NCI-H748 treated with DMSO at 0.1 percent for 48 hours (cell line): ENCODE results near the gene UPB1.
A peak's percentile ranks its signal among the peaks of the same experiment; 100 is the strongest.
"Not testable (repeated sequence)": the region's sequence is repeated elsewhere in the genome, so short reads cannot be mapped to it uniquely, and the experiment has no call there.

Experiments
- DNase-seq: peaks from one replicate; lab custom pipeline; 2025; lab: John Stamatoyannopoulos, UW

UPB1 gene

GRCh38 chr22:24535348-24535747, 40.2 kb downstream of the UPB1 start:
- no peak for DNase-seq

- no peak for DNase-seq
Observed at GRCh38 chr22:24536089-24536488, 41.0 kb downstream of the UPB1 start.

DNA sequence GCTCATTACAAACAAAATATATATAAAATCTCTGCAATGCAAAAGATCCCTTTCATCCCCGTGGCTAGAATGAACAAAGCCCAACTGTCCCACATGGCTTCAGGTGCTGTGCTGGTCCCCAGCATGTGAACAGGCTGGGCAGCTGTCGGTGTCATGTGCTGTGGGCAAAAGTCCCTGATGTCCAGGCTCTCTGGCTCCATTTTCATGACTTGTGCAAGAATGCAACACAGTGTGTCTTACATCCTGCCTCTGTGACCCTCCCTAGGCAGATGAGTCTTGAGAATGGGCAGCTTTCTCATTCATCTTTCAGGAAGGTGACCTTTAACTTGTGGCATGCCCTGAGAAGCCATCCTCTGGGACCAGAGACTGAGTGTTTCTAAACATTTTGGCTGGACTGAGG, 45.3 kb downstream of the UPB1 start:
- no peak for DNase-seq

DNA sequence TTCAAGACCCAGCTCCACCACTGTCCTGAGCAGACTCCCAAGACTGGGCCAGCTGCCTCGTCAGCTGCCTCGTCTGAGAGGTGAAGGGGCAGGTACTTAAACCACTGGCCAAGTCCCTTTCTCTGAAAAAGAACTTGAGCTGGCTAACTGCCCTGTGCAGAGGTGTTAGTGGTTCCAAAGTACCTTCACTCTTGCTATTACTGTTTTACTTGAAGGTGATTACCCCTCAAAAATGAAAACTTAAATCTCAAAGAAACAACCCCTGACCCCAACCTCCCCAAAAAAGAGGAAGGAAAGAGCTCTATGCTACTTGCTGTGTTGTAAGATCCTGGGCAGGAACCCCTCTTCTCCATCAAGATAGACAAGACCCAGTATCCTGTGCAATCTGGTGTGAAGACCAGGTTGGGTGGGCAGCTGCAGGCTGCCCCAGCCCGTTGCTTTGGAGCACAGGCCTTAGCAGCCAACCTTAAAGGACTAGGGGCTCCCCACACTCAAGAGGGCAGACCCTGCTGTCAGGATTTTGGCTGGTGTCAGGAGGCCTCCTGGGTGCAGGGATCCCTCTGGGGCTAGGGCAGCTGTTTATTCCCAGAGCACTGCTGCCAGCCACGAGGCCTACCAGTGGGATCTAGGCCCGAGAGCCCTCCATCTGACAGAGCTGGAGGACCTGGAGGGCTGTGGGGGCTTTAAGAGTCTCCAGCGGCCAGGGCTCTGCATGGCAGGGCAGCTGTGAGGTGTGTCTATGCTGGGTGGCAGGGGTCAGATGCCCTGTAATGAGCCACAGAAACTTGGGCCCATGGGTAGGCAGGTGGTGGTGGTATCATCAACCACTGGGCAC, 46.8 kb downstream of the UPB1 start:
- DNase-seq: no peak

- DNase-seq: no peak
Observed at GRCh38 chr22:24542641-24543040, 47.5 kb downstream of the UPB1 start.

GRCh38 chr22:24543185-24543601, 48.1 kb downstream of the UPB1 start:
- DNase-seq: no peak

- no peak for DNase-seq
Observed at GRCh38 chr22:24543679-24544243, 48.6 kb downstream of the UPB1 start.

- DNase-seq: no peak
Observed at GRCh38 chr22:24548812-24549211, 53.7 kb downstream of the UPB1 start.

DNA sequence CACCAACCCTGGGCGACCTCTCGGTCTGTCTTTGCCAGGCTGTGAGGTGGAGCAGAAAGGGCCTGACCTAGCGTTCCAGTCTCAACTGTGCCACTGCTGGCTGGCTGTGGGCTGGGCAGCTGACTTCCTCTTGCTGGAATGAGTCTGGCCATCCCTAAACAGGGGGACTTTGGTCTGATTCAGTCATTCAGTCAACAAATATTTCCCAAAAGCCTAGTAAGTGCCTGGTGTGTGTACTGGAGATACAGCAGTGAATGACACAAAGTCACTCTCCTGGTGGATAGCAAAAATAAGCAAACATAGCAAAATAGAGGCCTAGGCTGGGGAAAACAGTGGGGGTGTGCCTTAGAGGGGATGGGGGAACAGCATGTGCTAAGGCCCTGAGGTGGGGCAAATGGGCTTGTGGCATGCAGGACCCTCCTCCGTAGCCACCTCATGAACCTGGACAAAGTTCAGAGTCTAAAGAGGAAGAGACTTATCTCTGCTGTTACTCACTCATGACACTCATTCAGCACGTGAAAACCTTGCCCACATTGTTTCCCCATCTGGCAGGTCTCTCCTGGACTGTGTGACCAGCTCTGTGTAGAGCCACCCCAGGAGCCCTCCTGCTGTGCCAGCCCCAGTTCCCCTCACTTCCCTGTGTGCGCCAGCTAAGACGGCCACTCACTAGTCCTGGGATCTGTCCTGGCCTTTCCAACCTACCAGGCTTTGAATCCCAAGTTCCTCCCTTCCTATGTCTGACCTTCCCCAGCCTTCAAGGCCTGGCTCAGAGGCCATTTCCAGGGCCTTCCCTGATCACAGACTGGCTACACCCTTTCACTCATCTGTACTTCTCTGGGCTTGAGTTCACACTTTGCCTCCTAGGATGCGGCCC, 55.1 kb downstream of the UPB1 start:
- no peak for DNase-seq

GRCh38 chr22:24550902-24551435, 55.8 kb downstream of the UPB1 start:
- DNase-seq: no peak

GRCh38 chr22:24552503-24553286, 57.6 kb downstream of the UPB1 start:
- DNase-seq: not testable (repeated sequence)

DNA sequence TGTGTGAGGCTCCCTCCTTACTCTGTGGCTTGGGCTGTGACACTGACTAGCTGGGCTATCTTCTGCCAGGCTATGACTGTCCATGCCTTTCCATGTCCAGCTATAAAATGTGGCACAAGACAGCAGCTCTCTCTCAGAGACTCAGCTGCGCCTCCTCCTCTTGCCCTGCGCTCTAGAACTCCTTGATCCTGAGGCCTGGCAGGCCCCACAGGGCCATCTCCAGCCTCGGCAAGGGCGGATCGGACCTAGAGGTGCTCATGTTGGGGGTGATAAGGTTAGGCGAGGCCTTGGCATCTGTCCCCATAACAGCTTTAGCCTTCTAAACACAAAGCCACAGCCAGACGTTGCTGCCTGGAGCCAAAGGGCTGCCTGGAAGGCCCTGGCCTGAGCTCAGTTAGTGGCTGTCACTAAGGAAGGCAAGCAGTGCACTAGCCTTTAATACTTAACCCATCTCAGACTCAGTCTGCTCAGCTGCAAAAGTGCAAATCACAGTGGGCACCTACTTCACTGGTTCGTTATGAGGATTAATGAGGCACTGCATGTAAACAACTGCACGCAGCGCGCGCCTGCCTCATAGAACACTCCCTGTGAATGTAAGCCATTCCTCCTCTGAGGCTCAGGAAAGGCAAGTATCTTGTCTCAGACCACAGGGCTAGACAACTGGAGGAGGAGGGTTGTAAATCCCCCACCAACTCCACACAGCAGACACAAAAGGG, 58.6 kb downstream of the UPB1 start:
- DNase-seq: no peak

- DNase-seq: no peak
Observed at GRCh38 chr22:24554313-24555164, 59.4 kb downstream of the UPB1 start, which contains the start of gene GUCD1. TSS of gene GUCD1 (minus strand) at chr22:24555138. CDS start at chr22:24554991, 147 bp downstream.

- peak; percentile 83 for DNase-seq
Observed at GRCh38 chr22:24555165-24556039, 60.3 kb downstream of the UPB1 start, which contains the start of gene SNRPD3. TSS of gene SNRPD3 (plus strand) at chr22:24555999. CDS start at chr22:24557675, 1,676 bp downstream.

GRCh38 chr22:24559471-24559870, 64.3 kb downstream of the UPB1 start:
- DNase-seq: no peak

DNA sequence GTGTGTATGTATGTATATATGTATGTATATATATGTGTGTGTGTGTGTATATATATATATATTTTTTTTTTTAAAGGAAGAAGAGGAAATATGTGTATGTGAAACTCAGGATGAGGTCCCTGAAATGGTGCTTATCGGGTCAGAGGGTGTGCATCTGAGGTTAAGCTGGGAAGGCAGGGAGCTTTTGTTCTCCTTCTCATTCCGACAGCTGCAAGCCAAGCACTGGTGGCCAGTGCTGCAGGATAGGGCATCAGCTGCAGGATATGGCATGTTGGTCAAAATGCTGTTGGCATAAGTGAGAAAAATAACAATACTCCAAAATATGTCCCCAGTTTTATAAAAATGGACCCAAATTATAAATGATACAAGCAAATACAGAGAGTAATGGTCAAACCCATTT, 68.1 kb downstream of the UPB1 start:
- no peak for DNase-seq

DNA sequence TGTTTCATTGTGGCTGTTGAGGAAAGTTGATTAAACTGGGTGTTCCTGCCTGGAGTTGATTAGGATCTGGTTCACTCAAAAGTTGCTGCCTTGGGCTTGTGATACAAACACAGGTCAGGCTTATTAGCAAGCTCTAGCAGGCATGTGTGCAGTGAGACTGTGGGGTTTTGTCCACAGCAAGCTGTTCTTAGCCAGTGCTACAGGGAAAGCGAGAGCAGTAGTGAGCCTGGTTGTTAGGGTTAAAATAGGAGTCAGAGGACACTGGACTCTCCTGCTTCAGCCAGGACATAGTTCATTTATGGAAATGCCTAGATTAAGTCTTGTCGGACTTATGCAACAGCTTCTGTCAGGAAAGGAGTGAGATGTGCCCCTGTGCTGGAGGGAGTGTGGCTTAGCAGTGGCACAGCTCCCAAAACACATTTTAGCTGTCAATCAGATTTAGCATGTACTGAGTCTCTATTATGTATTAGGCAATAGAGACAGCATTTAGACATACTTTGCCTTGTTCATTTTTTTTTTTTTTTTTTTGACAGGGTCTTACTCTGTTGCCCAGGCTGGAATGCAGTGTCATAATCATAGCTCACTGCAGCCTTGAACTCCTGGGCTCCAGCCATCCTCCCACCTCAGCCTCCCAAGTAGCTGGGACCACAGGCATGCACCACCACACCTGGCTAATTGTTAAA, 69.4 kb downstream of the UPB1 start:
- DNase-seq: no peak

- no peak for DNase-seq
Observed at GRCh38 chr22:24565077-24565476, 69.9 kb downstream of the UPB1 start.
